ENCODE data around the gene CENPT. TPM values are rescaled to one million over a fixed set of nuclear protein-coding genes. Genes with fewer than 3 reads are reported as not detected.

CENPT gene
- total RNA-seq, 4 donors from 2014 or later, result 15.7 to 43.8 (median 26.2) TPM

DNA sequence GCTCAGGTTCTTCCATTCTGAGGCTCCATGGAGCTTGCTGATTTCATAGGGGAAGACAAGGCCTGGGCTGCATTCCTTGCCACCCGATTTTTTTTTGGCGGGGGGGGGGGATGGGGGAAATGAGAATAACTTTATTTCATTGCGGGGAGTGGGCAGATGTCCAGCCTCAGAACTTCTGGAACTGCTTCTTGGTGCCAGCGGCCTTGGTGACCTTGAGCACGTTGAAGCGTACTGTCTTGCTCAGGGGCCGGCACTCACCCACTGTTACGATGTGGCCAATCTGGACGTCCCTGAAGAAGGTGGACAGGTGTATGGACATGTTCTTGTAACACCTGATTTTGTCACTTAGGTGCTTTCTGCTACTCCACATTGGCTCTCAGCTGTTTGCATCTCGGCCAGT, 8.3 kb upstream of the CENPT start:
- H3K4me3 ChIP-seq (replicated peaks in 1 of 3), result no peak overlapping the region
- no peak for DNase-seq
- H3K9me3 ChIP-seq, result no peaks in the 10 kb centered on the region
- H3K36me3 ChIP-seq, result no peaks in the 10 kb centered on the region
- no peak overlapping the region for H3K27ac ChIP-seq
- intact Hi-C loops (cut with DNase I), result no loop called here
- peaks cover 14 to 44% of the 10 kb centered on the region in 2 donors for H3K4me1 ChIP-seq
- WGBS, 2 donors, result 82 to 88% methylated on average over 10 of the region's 10 CpGs
- TF ChIP-seq CTCF (IDR thresholded peaks at IDR 0.05), result no peak
- TF ChIP-seq POLR2A (IDR thresholded peaks at IDR 0.05), result no peak
- H3K27me3 ChIP-seq, result no peaks in the 10 kb centered on the region

DNA sequence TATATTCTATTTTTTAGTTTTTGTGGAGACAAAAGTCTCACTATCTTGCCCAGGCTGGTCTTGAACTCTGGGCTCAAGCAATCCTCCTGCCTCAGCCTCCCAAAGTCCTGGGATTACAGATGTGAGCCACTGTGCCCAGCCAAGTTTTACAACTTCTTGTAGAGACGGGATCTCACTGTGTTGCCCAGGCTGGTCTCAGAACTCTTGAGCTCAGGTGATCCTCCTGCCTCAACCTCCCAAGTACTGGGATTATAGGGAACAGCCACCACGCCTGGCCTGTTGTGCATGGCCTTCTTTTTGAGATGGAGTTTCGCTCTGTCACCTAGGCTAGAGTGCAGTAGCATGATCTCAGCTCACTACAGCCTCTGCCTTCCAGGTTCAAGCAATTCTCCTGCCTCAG, 6.2 kb upstream of the CENPT start:
- no peak overlapping the region for H3K4me3 ChIP-seq (replicated peaks in 1 of 3)
- H3K4me1 ChIP-seq, result peaks cover 14 to 43% of the 10 kb centered on the region in 2 donors
- H3K36me3 ChIP-seq, result no peaks in the 10 kb centered on the region
- TF ChIP-seq POLR2A (IDR thresholded peaks at IDR 0.05), result no peak
- TF ChIP-seq CTCF (IDR thresholded peaks at IDR 0.05), result no peak
- no peak overlapping the region for H3K27ac ChIP-seq
- intact Hi-C loops (cut with DNase I), result no loop called here
- no peak for DNase-seq
- H3K9me3 ChIP-seq, result no peaks in the 10 kb centered on the region
- WGBS, 2 donors, result 96% methylated on average over 3 of the region's 3 CpGs
- no peaks in the 10 kb centered on the region for H3K27me3 ChIP-seq

- H3K36me3 ChIP-seq, result no peaks in the 10 kb centered on the region
- 89% methylated on average over 11 of the region's 11 CpGs for WGBS, 2 donors
- H3K9me3 ChIP-seq, result no peaks in the 10 kb centered on the region
- H3K4me3 ChIP-seq (replicated peaks in 1 of 3), result peak overlapping the region in 2 of 3 donors; percentile 93 to 97
- H3K27ac ChIP-seq, result no peak overlapping the region
- no peaks in the 10 kb centered on the region for H3K27me3 ChIP-seq
- no peak for DNase-seq
- intact Hi-C loops (cut with DNase I), result no loop called here
- peaks cover 40 to 48% of the 10 kb centered on the region in 2 donors for H3K4me1 ChIP-seq
- TF ChIP-seq CTCF (IDR thresholded peaks at IDR 0.05), result no peak
- TF ChIP-seq POLR2A (IDR thresholded peaks at IDR 0.05), result no peak
These were observed 625 bp upstream of the CENPT start for GRCh38 chr16:67848118-67848517.

- Histone ChIP-seq H3K9me3 (no peaks in the 10 kb centered on the region), H3K27ac (peak within 1 kb of the TSS; percentile 88 to 95 (median 93)), H3K4me3 (replicated peaks in 1 of 3) (peak within 1 kb of the TSS; percentile 83 to 97 (median 93)), H3K4me1 (peaks cover 44 to 51% of the 10 kb centered on the region in 2 donors), H3K36me3 (no peaks in the 10 kb centered on the region), H3K27me3 (no peaks in the 10 kb centered on the region)
- TF ChIP-seq POLR2A (IDR thresholded peaks at IDR 0.05), result peak in 1 of 2 donors; percentile 69
- peak in 2 of 6 experiments; percentile 7 to 41 for TF ChIP-seq CTCF (IDR thresholded peaks at IDR 0.05)
- DNase-seq, result peak; percentile 95 to 96
- 2 to 3% methylated on average over 7 to 22 of the region's 57 CpGs for WGBS, 2 donors
- intact Hi-C loops (cut with DNase I), result no loop called here
These were observed 1.0 kb downstream of the CENPT start, which contains the start of gene NUTF2 for GRCh38 chr16:67846320-67847063. Gene NUTF2, plus strand, starts transcription at chr16:67846933. Its CDS starts 18,198 bp downstream, at chr16:67865131.

DNA sequence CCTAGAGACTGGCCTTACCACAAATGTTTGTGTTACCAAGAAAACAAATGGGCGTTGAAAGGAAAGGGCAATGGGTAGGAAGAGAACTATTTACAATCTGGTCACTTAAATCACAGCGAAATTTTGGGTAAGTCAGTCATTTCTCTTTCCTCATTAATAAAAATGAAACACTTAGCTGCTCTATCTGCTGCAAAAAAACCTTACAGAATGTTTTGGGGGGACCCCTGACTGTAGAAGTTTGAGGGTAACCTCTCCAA, 1.5 kb downstream of the CENPT start:
- H3K27ac ChIP-seq, result peak overlapping the region; percentile 88 to 95 (median 93)
- no peak for TF ChIP-seq POLR2A (IDR thresholded peaks at IDR 0.05)
- intact Hi-C loops (cut with DNase I), result no loop called here
- peak overlapping the region in 2 of 3 donors; percentile 83 to 93 for H3K4me3 ChIP-seq (replicated peaks in 1 of 3)
- no peaks in the 10 kb centered on the region for H3K9me3 ChIP-seq
- no peaks in the 10 kb centered on the region for H3K27me3 ChIP-seq
- no peaks in the 10 kb centered on the region for H3K36me3 ChIP-seq
- DNase-seq, result no peak
- H3K4me1 ChIP-seq, result peaks cover 44 to 52% of the 10 kb centered on the region in 2 donors
- 9 to 15% methylated on average over 2 of the region's 2 CpGs for WGBS, 2 donors

All from thyroid gland (tissue), 4 donors.